Breast epithelium (tissue), 3 donors: ENCODE measurements around the gene MON2.

Experiments
- POLR2A ChIP-seq: fragments of 450-650 bp; IDR thresholded peaks from one replicate; pipeline ENCODE4 v1.6.1; 2016; ENCODE audit warnings: antibody characterized with exemption, mild to moderate bottlenecking, moderate library complexity
- TF ChIP-seq, protein P1 (sequence below), 3 donors: fragments of 450-650 bp; IDR thresholded peaks; one replicate each; pipeline ENCODE4 v1.5.1; 2016 to 2017; ENCODE audit warnings: antibody characterized with exemption in 3 of 3, mild to moderate bottlenecking in 3 of 3, moderate library complexity in 3 of 3

DNA sequence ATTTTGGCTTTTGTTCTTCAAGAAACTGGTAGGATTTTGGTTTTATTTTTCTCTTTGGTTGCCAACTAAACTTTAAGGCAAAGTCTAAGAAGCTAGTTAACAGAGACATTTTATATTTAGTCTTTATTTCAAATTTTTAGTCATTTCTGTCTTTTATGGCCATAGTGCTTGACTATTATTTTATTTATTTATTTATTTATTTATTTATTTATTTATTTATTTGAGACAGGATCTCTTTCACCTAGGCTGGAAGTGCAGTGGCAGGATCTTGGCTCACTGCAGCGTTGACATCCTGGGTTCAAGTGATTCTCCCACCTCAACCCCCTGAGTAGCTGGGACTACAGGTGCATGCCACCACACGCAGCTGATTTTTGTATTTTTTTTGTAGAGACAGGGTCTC lies 3.1 kb downstream of the MON2 start:
- TF ChIP-seq, protein P1, sequence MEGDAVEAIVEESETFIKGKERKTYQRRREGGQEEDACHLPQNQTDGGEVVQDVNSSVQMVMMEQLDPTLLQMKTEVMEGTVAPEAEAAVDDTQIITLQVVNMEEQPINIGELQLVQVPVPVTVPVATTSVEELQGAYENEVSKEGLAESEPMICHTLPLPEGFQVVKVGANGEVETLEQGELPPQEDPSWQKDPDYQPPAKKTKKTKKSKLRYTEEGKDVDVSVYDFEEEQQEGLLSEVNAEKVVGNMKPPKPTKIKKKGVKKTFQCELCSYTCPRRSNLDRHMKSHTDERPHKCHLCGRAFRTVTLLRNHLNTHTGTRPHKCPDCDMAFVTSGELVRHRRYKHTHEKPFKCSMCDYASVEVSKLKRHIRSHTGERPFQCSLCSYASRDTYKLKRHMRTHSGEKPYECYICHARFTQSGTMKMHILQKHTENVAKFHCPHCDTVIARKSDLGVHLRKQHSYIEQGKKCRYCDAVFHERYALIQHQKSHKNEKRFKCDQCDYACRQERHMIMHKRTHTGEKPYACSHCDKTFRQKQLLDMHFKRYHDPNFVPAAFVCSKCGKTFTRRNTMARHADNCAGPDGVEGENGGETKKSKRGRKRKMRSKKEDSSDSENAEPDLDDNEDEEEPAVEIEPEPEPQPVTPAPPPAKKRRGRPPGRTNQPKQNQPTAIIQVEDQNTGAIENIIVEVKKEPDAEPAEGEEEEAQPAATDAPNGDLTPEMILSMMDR (IDR thresholded peaks at IDR 0.05): no peak
- TF ChIP-seq POLR2A: no peak
